Uterus (tissue), 4 donors: ENCODE measurements around the gene SENP6. TPM values are rescaled to one million over a fixed set of nuclear protein-coding genes. Genes with fewer than 3 reads are reported as not detected.
"Not testable (repeated sequence)": the region's sequence is repeated elsewhere in the genome, so short reads cannot be mapped to it uniquely, and the experiment has no call there.

ENCODE experiments used
- DNase-seq, 2 donors: peaks; one replicate each; pipeline ENCODE4 v3.0.0-alpha.2; 2019 to 2020
- H3K27ac ChIP-seq, 2 donors: fragments of 200-600 bp; sonication (generic); 1 replicate in 1 of 2; 2 replicates in 1 of 2; pipeline ENCODE4 v1.5.1; 2016 to 2018
- H3K27me3 ChIP-seq, 2 donors: fragments of 200-600 bp; sonication (generic); one replicate each; pipeline ENCODE4 v1.5.1; 2018 to 2019; ENCODE audit warnings: control low read depth in 1 of 2
- H3K36me3 ChIP-seq, 2 donors: fragments of 200-600 bp; sonication (generic); one replicate each; pipeline ENCODE4 v1.5.1; 2019; ENCODE audit warnings: control low read depth in 1 of 2
- H3K4me1 ChIP-seq, 2 donors: fragments of 200-600 bp; sonication (generic); one replicate each; pipeline ENCODE4 v1.5.1; 2018 to 2019; ENCODE audit warnings: control low read depth in 1 of 2
- H3K4me3 ChIP-seq, 2 donors: fragments of 200-600 bp; sonication (generic); 1 replicate in 1 of 2; 2 replicates in 1 of 2; pipeline ENCODE4 v1.5.1; 2018 to 2019; ENCODE audit warnings: mild to moderate bottlenecking in 1 of 2
- H3K9me3 ChIP-seq, 2 donors: fragments of 200-600 bp; sonication (generic); one replicate each; pipeline ENCODE4 v1.5.1; 2019; ENCODE audit warnings: control low read depth in 1 of 2
- POLR2A ChIP-seq, 2 donors: fragments of 450-650 bp; IDR thresholded peaks; one replicate each; pipeline ENCODE4 v1.6.1; 2016; ENCODE audit warnings: antibody characterized with exemption in 2 of 2, mild to moderate bottlenecking in 1 of 2, moderate library complexity in 1 of 2
- intact Hi-C: fragments of 100-400 bp; cut with DNase I; formaldehyde crosslinking; loops from one replicate; pipeline ENCODE4 v1.15.1; 2023; ENCODE audit warnings: low total_unique reads
- total RNA-seq, 4 donors: library from RNA; depleted of rRNA in 3 of 4; stranded (reverse); fragments of >200 nt in 3 of 4; gene quantifications; one replicate each; pipeline versions ENCODE4 v1.1.0 to v1.2.4, GENCODE V29; 2014 to 2023
- TF ChIP-seq, protein P1 (sequence below), 4 experiments: fragments of 200-600 bp in 2 of 4; fragments of 450-650 bp in 2 of 4; sonication (generic) in 2 of 4; IDR thresholded peaks; one replicate each; pipeline ENCODE4 v1.5.1; 2016 to 2019; ENCODE audit warnings: antibody characterized with exemption in 4 of 4, mild to moderate bottlenecking in 2 of 4, moderate library complexity in 1 of 4
- donor health status: DM: yes; HTN: yes; CAD: no.

Gene SENP6
- total RNA-seq, 4 donors from 2014 or later, result 70.4 to 258 (median 205) TPM

DNA sequence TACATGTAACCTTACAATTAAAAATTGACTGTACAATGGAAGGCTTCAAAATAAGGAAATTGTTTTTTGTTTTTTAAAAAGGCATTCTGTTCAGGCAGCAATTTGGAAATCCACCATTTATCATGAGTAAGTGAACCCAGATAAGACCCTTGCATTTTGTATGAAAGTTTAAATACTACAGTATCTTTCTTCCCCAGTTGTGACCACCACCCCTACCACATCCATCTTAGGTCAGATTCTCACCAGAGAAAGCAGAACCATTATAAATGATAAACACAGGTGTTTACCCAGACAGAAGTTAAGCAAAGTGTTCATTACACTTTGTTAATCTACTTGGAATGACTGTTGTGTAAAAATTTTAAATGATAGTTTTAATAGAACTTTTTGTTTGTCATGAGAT, 20.2 kb downstream of the SENP6 start:
- Histone ChIP-seq H3K4me1 (no peaks in the 10 kb centered on the region), H3K27me3 (no peaks in the 10 kb centered on the region), H3K27ac (no peak overlapping the region), H3K9me3 (no peaks in the 10 kb centered on the region), H3K4me3 (no peak overlapping the region), H3K36me3 (no peaks in the 10 kb centered on the region)
- TF ChIP-seq, protein P1, sequence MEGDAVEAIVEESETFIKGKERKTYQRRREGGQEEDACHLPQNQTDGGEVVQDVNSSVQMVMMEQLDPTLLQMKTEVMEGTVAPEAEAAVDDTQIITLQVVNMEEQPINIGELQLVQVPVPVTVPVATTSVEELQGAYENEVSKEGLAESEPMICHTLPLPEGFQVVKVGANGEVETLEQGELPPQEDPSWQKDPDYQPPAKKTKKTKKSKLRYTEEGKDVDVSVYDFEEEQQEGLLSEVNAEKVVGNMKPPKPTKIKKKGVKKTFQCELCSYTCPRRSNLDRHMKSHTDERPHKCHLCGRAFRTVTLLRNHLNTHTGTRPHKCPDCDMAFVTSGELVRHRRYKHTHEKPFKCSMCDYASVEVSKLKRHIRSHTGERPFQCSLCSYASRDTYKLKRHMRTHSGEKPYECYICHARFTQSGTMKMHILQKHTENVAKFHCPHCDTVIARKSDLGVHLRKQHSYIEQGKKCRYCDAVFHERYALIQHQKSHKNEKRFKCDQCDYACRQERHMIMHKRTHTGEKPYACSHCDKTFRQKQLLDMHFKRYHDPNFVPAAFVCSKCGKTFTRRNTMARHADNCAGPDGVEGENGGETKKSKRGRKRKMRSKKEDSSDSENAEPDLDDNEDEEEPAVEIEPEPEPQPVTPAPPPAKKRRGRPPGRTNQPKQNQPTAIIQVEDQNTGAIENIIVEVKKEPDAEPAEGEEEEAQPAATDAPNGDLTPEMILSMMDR (IDR thresholded peaks at IDR 0.05), result no peak
- TF ChIP-seq POLR2A (IDR thresholded peaks at IDR 0.05), result no peak
- no peak for DNase-seq
- intact Hi-C loops, result no loop called here

DNA sequence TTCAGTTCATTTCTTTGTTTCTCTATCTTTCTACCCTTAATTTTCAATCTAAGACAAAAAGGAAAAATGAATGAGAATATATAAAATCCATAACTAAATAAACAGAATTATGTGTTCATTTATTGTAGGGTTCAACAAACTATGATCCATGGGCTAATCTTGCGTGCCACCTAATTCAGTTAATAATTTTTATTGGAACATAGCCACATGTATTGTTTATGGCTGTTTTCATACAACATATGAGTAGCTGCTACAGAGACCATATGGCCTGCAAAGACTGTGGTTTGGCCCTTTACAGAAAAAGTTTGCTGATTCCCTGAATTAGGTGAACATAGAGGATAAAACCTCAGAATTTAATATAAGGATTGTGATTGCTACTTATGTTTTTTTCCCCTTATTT, 21.8 kb downstream of the SENP6 start:
- Histone ChIP-seq H3K4me1 (no peaks in the 10 kb centered on the region), H3K36me3 (no peaks in the 10 kb centered on the region)
- intact Hi-C loops, result no loop called here

DNA sequence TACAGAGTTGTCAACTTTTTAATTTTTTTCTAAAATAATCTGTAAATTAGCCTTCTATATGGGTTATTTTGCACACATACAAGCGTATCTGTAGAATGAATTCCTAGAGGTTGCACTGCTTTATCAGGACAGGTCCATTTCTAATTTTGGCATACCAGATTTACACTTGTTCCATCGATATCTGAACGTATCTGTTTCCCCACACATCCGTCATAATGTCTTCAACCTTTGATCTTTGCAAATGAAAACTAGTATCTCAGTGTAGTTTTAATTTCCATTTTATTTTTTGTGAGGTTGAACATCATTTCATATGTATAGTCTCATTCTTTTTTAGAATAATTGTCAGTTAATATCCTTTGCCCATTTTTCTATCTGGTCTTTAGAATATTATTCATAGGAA, 22.7 kb downstream of the SENP6 start:
- no peaks in the 10 kb centered on the region for H3K36me3 ChIP-seq
- H3K4me1 ChIP-seq, result no peaks in the 10 kb centered on the region
- no peaks in the 10 kb centered on the region for H3K9me3 ChIP-seq
- no peak for TF ChIP-seq POLR2A (IDR thresholded peaks at IDR 0.05)
- TF ChIP-seq, protein P1 (IDR thresholded peaks at IDR 0.05), result no peak
- H3K27ac ChIP-seq, result no peak overlapping the region
- DNase-seq, result no peak
- H3K27me3 ChIP-seq, result no peaks in the 10 kb centered on the region
- intact Hi-C loops, result no loop called here
- H3K4me3 ChIP-seq, result no peak overlapping the region

More for the DNA sequence above, 21.8 kb downstream of the SENP6 start:
- no peaks in the 10 kb centered on the region for H3K9me3 ChIP-seq
- no peak overlapping the region for H3K4me3 ChIP-seq
- DNase-seq, result no peak
- TF ChIP-seq, protein P1 (IDR thresholded peaks at IDR 0.05), result no peak
- TF ChIP-seq POLR2A (IDR thresholded peaks at IDR 0.05), result no peak
- no peaks in the 10 kb centered on the region for H3K27me3 ChIP-seq
- H3K27ac ChIP-seq, result no peak overlapping the region

DNA sequence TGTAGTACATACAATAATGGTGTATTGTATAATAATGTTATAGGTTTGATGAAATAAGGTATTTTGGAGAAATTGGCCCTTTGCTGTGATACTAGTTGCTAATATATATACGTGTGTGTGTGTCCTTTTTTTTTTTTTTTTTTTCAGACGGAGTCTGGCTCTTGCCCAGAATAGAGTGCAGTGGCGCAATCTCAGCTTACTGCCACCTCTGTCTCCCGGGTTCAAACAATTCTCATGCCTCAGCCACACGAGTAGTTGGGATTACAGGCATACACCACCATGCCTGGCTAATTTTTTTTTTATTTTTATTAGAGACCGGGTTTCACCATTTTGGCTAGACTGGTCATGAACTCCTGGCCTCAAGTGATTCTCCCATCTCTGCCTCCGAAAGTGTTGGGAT, 23.3 kb downstream of the SENP6 start:
- no peaks in the 10 kb centered on the region for H3K4me1 ChIP-seq
- DNase-seq, result no peak
- H3K27ac ChIP-seq, result no peak overlapping the region
- intact Hi-C loops, result no loop called here
- no peaks in the 10 kb centered on the region for H3K36me3 ChIP-seq
- H3K27me3 ChIP-seq, result no peaks in the 10 kb centered on the region
- TF ChIP-seq POLR2A (IDR thresholded peaks at IDR 0.05), result no peak
- TF ChIP-seq, protein P1 (IDR thresholded peaks at IDR 0.05), result no peak
- no peak overlapping the region for H3K4me3 ChIP-seq
- H3K9me3 ChIP-seq, result no peaks in the 10 kb centered on the region

DNA sequence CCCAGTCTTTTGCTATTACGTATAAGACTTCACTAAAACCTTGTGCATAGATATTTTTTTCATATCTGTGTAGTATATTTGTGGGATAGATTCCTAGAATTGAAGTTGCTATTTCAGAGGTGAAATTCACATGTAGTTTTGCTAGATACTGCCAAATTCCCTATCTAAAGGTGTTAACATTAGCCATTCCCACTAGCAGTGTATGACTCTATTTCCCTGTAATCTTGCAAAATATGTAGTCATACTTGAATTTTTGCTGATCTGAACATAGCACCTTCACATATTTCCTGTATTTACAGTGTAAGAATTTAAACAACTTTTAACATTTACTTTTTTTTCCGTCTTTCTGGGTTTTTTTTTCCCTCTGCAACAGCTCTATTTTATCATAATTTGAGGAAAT, 24.9 kb downstream of the SENP6 start:
- Histone ChIP-seq H3K36me3 (no peaks in the 10 kb centered on the region), H3K9me3 (no peaks in the 10 kb centered on the region), H3K27ac (no peak overlapping the region), H3K27me3 (no peaks in the 10 kb centered on the region), H3K4me1 (no peaks in the 10 kb centered on the region), H3K4me3 (no peak overlapping the region)
- no peak for TF ChIP-seq POLR2A (IDR thresholded peaks at IDR 0.05)
- TF ChIP-seq, protein P1 (IDR thresholded peaks at IDR 0.05), result no peak
- intact Hi-C loops, result no loop called here
- no peak for DNase-seq

DNA sequence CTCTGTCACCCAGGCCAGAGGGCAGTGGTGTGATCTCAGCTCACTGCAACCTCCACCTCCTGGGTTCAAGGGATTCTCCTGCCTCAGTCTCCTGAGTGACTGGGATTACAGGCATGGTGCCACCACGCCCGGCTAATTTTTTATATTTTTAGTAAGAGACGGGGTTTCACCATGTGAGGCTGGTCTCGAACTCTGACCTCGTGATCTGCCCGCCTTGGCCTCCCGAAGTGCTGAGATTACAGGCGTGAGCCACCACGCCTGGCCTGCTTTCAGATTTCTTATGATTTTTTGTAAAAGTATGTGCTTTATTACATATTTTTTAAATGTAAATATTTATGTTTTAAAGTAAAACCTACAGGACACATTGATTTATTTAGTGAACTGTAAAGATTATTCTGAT, 26.0 kb downstream of the SENP6 start:
- H3K4me3 ChIP-seq, H3K27me3 ChIP-seq, H3K36me3 ChIP-seq, intact Hi-C loops, H3K4me1 ChIP-seq, H3K9me3 ChIP-seq, DNase-seq, H3K27ac ChIP-seq: not testable (repeated sequence)
